ENCODE results near the gene SCD.

Gene SCD

DNA sequence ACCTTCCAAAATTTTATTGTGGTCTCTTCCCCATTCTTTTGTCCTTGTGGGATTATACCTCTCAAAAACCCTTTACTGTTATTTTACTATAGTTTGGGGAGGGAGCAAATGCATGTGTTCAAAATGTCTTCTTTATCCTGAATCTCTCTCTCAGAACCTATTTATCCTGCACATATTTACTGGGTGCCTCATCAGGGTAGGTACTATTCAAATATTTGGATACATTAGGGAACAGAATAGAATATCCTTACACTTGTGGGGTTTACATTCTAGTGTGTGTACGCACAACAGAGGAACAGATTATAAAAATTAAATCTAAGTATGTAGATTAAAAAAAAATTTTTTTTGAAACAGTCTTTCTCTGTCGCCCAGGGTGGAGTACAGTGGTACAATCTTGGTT, 48.6 kb downstream of the SCD start:
- DNase-seq (ENCODE audit: low read depth in 3 of 3, low spot score in 1 of 3), result no peak

DNA sequence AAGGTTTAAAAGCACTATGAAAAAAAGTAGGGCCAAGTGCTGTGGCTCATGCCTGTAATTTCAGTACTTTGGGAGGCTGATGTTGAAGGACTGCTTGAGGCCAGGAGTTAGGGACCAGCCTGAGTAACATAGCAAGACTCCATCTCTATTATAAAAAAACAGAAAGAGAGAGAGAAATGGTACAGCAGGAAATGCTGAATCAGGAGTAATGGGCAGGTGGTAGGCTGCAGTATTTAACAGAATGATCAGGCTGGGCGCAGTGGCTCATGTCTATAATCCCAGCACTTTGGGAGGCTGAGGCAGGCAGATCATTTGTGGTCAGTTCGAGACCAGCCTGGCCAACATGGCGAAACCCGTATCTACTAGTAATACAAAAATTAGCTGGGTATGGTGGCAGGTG, 49.6 kb downstream of the SCD start:
- DNase-seq (ENCODE audit: low read depth in 3 of 3, low spot score in 1 of 3), result no peak

DNA sequence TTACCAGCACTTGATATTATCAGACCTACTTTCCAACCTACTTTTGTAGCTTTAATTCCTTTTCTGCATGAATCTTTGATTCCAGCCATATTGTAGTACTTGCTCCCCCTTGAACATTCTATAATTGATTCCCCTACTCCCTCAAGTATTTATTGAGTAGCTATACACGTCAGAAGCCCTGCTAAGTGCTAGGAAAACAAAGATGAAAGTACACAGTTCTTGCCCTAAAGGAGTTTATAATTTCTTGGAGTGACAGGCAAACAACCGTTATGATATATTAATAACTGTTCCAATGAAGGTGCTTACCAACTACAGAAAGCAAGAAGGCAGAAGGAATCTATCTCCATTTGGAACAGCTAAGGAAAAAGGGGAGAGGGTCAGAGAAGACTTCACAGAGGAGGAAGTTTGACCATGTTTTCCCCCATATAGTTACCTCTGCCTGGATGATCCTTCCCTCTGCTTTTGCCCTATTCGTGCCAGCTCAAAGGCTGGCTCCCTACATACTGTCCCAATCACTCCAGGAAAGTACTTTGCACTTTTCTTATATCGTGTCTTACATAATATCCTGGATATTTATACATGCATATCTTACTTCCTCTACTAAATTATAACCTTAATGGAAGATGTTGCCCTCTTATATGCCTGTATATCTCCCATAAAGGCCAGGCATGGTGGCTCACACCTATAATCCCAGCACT, 54.7 kb downstream of the SCD start:
- DNase-seq (ENCODE audit: low read depth in 3 of 3, low spot score in 1 of 3), result no peak

DNA sequence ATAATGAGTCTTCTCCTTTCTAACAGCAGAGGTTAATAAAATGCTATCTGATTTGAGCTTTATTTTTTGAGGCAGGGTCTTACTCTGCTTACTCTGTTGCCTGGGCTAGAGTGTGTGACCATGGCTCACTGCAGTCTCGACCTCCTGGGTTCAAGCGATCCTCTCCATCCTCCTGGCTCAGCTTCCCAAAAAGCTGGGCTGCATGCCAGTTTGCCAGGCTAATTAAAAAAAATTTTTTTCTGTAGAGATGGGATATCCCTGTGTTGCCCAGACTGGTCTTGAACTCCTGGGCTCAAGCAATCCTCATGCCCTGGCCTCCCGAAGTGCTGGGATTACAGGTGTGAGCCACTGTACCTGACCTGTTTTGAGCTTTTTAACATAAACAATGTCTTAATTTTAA, 56.7 kb downstream of the SCD start:
- no peak for DNase-seq (ENCODE audit: low read depth in 3 of 3, low spot score in 1 of 3)

DNA sequence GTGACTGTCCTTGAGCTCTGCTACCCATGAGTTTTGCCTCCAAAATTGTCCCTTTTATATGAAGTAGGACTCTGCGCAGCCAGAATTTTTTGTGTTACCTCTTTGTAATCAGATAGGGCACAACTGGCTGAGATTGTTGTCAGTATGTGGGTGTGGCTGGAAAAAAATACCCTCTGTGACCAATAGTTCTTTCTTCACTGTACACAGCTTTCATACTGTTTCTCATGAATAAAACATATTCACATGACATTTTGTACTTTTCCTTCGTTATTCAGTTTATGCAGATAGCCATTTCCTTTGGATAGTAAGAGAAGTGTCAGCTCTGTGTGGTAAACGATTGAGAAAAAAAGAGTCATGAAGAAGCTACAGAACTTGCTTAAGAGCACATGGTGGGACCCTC, 66.1 kb downstream of the SCD start:
- DNase-seq (ENCODE audit: low read depth in 3 of 3, low spot score in 1 of 3), result no peak

Measured in stimulated activated CD4-positive, alpha-beta T cell treated with anti-CD3 and anti-CD28 coated beads, TNF-alpha, amount 100 ng/mL, for 1 hour (primary cell).